CD4-positive, alpha-beta T cell treated with Interleukin-17A for 1 hour (primary cell): ENCODE data around the gene CDH12.

Experiments
- DNase-seq: peaks from one replicate; pipeline ENCODE4 v3.0.0-alpha.2; 2020

CDH12 gene

GRCh38 chr5:21919414-21920022 lies 933.6 kb downstream of the CDH12 start:
- no peak for DNase-seq

DNA sequence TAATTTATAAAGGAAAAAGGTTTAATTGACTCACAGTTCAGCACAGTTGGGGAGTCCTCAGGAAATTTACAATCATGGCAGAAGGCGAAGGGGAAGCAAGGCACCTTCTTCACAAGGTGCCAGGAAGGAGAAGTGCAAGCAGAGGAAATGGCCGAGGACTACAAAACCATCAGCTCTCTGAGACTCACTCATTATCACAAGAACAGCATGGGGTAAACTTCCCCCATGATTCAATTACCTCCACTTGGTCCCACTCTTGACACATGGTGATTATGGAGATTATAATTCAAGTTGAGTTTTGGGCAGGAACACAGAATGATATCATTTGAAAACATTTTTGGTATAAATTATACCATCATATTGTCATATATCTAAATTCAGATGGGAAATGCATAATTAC lies 934.7 kb downstream of the CDH12 start:
- no peak for DNase-seq

GRCh38 chr5:21910731-21911130 lies 942.4 kb downstream of the CDH12 start:
- no peak for DNase-seq

GRCh38 chr5:21895766-21896350 lies 957.3 kb downstream of the CDH12 start:
- no peak for DNase-seq

DNA sequence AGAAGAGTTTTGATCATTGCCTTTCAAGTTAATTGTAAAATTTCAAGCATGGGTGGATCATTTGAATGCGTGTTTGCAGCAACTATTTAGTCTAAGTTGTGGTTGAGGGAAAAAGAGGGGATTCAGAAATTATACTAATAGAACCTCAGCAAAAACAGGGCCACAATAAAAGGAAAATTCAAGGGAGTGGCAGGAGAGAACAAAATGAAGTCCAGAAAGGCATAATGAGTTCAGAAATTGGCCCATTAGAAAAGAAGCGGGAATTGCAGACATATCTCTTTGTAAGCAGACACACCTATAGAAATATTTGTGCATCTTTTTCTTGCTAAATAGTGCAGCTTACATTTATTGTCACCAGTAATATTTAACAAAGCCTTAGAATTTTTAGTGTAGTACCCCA lies 960.0 kb downstream of the CDH12 start:
- DNase-seq, result no peak

- DNase-seq, result no peak
Measured at GRCh38 chr5:21889581-21889980, 963.6 kb downstream of the CDH12 start.

- DNase-seq, result no peak
Measured at GRCh38 chr5:21882074-21882745, 970.9 kb downstream of the CDH12 start.

- DNase-seq, result no peak
Measured at GRCh38 chr5:21880164-21880563, 973.0 kb downstream of the CDH12 start.

- DNase-seq, result no peak
Measured at GRCh38 chr5:21862986-21863385, 990.2 kb downstream of the CDH12 start.

DNA sequence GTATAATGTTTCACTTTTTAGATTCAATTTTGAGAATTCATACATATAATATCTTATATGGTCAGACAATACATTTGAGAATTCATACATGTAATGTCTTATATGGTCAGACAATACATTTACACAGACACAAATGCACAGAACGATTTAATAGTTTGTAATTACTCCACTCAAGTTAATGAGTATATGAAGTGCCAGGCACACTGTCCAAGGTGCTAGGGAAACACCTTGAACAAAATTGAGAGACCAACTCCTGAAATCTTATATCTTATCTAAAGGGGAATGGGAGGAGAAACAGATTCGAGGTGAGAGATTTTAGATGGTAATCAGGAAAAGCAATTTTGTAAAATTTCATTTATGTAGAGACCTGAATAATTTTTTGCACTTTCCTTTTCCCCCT lies 994.7 kb downstream of the CDH12 start:
- DNase-seq, result no peak

DNA sequence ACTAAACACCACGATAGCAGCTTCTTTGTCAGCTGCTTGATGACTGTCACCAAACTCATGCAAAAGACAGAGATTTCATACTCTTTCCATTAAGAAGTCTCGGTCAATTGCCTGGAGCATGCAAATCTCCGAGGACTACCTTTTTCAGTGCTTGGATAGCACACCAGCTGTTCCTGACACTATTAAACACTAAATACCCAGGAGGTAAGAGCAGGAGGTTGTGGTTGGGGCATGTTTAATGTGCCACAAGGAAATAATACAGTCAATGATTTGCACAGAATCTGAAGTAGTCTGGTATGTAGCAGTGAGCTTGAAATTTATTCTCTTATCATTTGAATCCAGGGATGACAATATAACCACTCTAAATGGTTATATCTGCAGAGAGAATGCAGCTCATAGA lies 996.2 kb downstream of the CDH12 start:
- no peak for DNase-seq

DNA sequence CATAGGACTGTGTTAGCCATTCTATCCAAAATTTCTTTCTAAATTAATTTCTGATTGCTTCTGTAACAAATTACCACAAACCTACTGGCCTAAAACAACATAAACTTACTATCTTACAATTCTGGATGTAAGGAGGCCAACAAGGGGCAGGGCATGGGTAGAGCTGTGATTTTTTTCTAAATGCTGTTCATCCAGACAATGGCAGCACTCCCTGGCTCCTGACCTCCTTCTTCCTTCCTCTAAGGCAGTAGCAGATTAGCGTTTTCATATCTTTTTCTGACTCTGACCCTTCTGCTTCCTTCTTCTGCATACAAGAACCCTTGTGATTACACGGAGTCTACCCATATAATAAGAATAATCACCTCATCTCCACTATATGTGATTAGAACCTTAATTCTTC lies 1005.8 kb downstream of the CDH12 start:
- no peak for DNase-seq

DNA sequence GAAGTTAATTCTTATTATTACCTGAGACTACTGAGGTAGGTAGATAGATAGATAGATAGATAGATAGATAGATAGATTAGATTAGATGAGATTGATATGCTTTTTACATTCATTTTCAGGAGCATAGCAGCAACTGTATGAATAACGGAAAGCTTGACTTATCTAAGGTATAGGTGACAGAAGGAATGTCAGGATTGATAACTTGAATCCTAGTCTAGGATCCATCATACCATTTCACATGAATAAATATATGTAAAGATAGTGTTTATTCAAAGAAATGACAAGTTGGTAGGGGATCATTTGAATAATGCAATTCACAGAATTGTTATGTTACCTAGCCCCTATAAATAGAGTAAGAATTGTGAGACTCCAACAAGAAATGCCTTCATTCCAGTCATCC lies 1008.2 kb downstream of the CDH12 start:
- no peak for DNase-seq

- no peak for DNase-seq
Measured at GRCh38 chr5:21834863-21835262, 1018.3 kb downstream of the CDH12 start.

- no peak for DNase-seq
Measured at GRCh38 chr5:21831145-21831787, 1021.9 kb downstream of the CDH12 start.

DNA sequence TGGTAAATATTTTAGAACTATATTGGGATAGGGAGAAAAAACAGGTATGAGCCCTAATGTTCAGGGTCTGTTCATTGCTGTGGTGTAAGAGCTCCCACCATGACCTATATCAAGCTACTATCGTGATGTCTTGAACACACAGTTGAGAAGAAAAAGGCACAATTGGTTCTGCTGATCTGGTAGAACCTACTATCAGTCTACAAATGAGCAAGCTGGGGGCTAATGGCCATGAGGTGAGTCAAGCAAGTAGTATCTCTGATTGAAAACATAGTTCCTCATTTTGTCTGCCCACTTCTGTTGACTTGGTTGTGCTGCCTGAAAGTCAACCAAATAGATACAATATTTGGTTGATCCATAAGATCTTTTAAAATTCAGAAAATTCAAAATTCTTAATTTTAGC lies 1026.3 kb downstream of the CDH12 start:
- DNase-seq, result no peak

GRCh38 chr5:21823588-21823987 lies 1029.6 kb downstream of the CDH12 start:
- DNase-seq, result no peak

- DNase-seq, result no peak
Measured at GRCh38 chr5:21823076-21823574, 1030.0 kb downstream of the CDH12 start.

DNA sequence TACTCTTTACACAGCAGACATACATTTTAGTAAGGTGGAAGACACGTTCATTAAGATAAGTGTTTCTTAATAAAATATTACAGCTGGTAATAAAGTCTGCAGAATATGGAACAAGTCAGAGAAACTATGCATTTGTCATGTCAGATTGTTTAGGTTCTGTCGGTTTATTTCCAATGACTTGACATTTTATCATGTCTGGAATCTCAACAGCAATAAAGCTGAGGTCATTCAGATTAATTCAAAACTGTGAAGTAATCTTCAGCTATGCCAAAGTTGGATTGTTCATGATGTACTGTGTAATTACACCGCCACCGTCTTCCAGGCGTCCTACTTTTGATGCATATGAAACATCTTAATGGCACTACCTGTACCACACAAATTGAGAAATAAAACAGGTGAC lies 1032.6 kb downstream of the CDH12 start:
- DNase-seq, result no peak

GRCh38 chr5:21818370-21818720 lies 1034.8 kb downstream of the CDH12 start:
- DNase-seq, result no peak

- no peak for DNase-seq
Measured at GRCh38 chr5:21817668-21818369, 1035.3 kb downstream of the CDH12 start.

- DNase-seq, result no peak
Measured at GRCh38 chr5:21810737-21811316, 1042.3 kb downstream of the CDH12 start.

- DNase-seq, result no peak
Measured at GRCh38 chr5:21809611-21810010, 1043.5 kb downstream of the CDH12 start.
